ENCODE data around the gene WDR18. TPM values are rescaled to one million over a fixed set of nuclear protein-coding genes. Genes with fewer than 3 reads are reported as not detected.

The WDR18 gene
- polyA plus RNA-seq, 1 donor from 2014 or later, result 64.9 TPM

- H3F3A ChIP-seq (ENCODE audit: insufficient read depth, low read length, poor library complexity, severe bottlenecking), result no peaks in the 10 kb centered on the region
- no peaks in the 10 kb centered on the region for H4K20me1 ChIP-seq (ENCODE audit: insufficient read depth)
- no peaks in the 10 kb centered on the region for H3K27me3 ChIP-seq (ENCODE audit: insufficient read depth, low read depth, low read length)
- H2AFZ ChIP-seq (ENCODE audit: low read depth, low read length), result no peak overlapping the region
- H3K4me2 ChIP-seq (ENCODE audit: low read length), result no peak overlapping the region
- H3K9ac ChIP-seq (ENCODE audit: low read length), result peak overlapping the region; percentile 29
- H3K27ac ChIP-seq (ENCODE audit: low read length), result no peak overlapping the region
- H3K79me2 ChIP-seq (replicated peaks; ENCODE audit: insufficient read depth, low read length), result no peaks in the 10 kb centered on the region
- TF ChIP-seq TAF1 (IDR thresholded peaks at IDR 0.05; ENCODE audit: low read depth) (no peak), SMC3 (conservative IDR thresholded peaks at IDR 0.05; ENCODE audit: poor library complexity) (peak; percentile 94), CTCF (IDR thresholded peaks at IDR 0.05; ENCODE audit: poor library complexity, severe bottlenecking) (peak; percentile 91), EZH2 (IDR thresholded peaks at IDR 0.05; ENCODE audit: borderline replicate concordance, insufficient read depth, low read length, poor library complexity, severe bottlenecking) (no peak), MXI1 (conservative IDR thresholded peaks at IDR 0.05; ENCODE audit: poor library complexity, severe bottlenecking) (no peak), RAD21 (conservative IDR thresholded peaks at IDR 0.05) (peak; percentile 83)
- no peaks in the 10 kb centered on the region for H3K36me3 ChIP-seq (ENCODE audit: insufficient read depth, low read length)
- peak overlapping the region; percentile 51 for H3K4me3 ChIP-seq (ENCODE audit: low read length)
- no peaks in the 10 kb centered on the region for H3K9me2 ChIP-seq (ENCODE audit: insufficient read depth, low read length)
- H3K9me3 ChIP-seq (ENCODE audit: low read length), result no peaks in the 10 kb centered on the region
Observed at GRCh38 chr19:982567-983170, 1.5 kb upstream of the WDR18 start.

- H3K36me3 ChIP-seq (ENCODE audit: insufficient read depth, low read length), result no peaks in the 10 kb centered on the region
- no peaks in the 10 kb centered on the region for H3K9me2 ChIP-seq (ENCODE audit: insufficient read depth, low read length)
Observed at GRCh38 chr19:986083-986482, 1.9 kb downstream of the WDR18 start.

More at GRCh38 chr19:986083-986482, 1.9 kb downstream of the WDR18 start:
- Histone ChIP-seq H2AFZ (ENCODE audit: low read depth, low read length) (no peak overlapping the region), H3K79me2 (replicated peaks; ENCODE audit: insufficient read depth, low read length) (no peaks in the 10 kb centered on the region), H3K4me3 (ENCODE audit: low read length) (no peak overlapping the region), H3K4me2 (ENCODE audit: low read length) (no peak overlapping the region), H3K27me3 (ENCODE audit: insufficient read depth, low read depth, low read length) (no peaks in the 10 kb centered on the region), H3F3A (ENCODE audit: insufficient read depth, low read length, poor library complexity, severe bottlenecking) (no peaks in the 10 kb centered on the region), H3K27ac (ENCODE audit: low read length) (no peak overlapping the region), H4K20me1 (ENCODE audit: insufficient read depth) (no peaks in the 10 kb centered on the region), H3K9ac (ENCODE audit: low read length) (no peak overlapping the region), H3K9me3 (ENCODE audit: low read length) (no peaks in the 10 kb centered on the region)
- no peak for TF ChIP-seq RAD21 (conservative IDR thresholded peaks at IDR 0.05)
- no peak for TF ChIP-seq EZH2 (IDR thresholded peaks at IDR 0.05; ENCODE audit: borderline replicate concordance, insufficient read depth, low read length, poor library complexity, severe bottlenecking)
- no peak for TF ChIP-seq CTCF (IDR thresholded peaks at IDR 0.05; ENCODE audit: poor library complexity, severe bottlenecking)
- TF ChIP-seq REST (IDR thresholded peaks at IDR 0.05; ENCODE audit: borderline replicate concordance), result no peak
- no peak for TF ChIP-seq EP300 (conservative IDR thresholded peaks at IDR 0.05; ENCODE audit: poor library complexity, severe bottlenecking)
- TF ChIP-seq POLR2AphosphoS5 (IDR thresholded peaks at IDR 0.05), result no peak
- no peak for TF ChIP-seq SMC3 (conservative IDR thresholded peaks at IDR 0.05; ENCODE audit: poor library complexity)
